ENCODE results near the gene DSC1.

GRCh38 chr18:31134988-31135529 is 27.6 kb downstream of the DSC1 start:
- no peak for TF ChIP-seq POLR2AphosphoS5 (IDR thresholded peaks at IDR 0.05; ENCODE audit: low read depth, low read length)
- no peak for TF ChIP-seq POLR2A (IDR thresholded peaks at IDR 0.05; ENCODE audit: low read depth, low read length)
- TF ChIP-seq TAF1 (IDR thresholded peaks at IDR 0.05; ENCODE audit: borderline replicate concordance, low read depth, low read length) = no peak

All from GM12892 (cell line).